Muscle layer of duodenum (tissue), 2 donors: ENCODE measurements around the gene SELENOS.
A peak's percentile ranks its signal among the peaks of the same experiment; 100 is the strongest.

ENCODE experiments used
- H3K27ac ChIP-seq: one replicate; pipeline ENCODE4 v1.7.0; 2013; ENCODE audit warnings: mild to moderate bottlenecking, low read length
- H3K27me3 ChIP-seq: one replicate; pipeline ENCODE4 v1.7.0; 2013; ENCODE audit warnings: low read depth, mild to moderate bottlenecking, control low read depth, low read length
- H3K36me3 ChIP-seq, 2 donors: one replicate each; pipeline ENCODE4 v1.7.0; 2013; ENCODE audit warnings: low read length in 2 of 2, control low read depth in 1 of 2, mild to moderate bottlenecking in 1 of 2; ENCODE audit not compliant: insufficient read depth in 2 of 2, control insufficient read depth in 1 of 2
- H3K4me1 ChIP-seq, 2 donors: one replicate each; pipeline ENCODE4 v1.7.0; 2013; ENCODE audit warnings: low read length in 2 of 2, mild to moderate bottlenecking in 2 of 2, control low read depth in 1 of 2, moderate library complexity in 1 of 2; ENCODE audit not compliant: insufficient read depth in 2 of 2, control insufficient read depth in 1 of 2
- H3K4me3 ChIP-seq, 2 donors: one replicate each; pipeline ENCODE4 v1.7.0; 2013; ENCODE audit warnings: low read length in 2 of 2, low read depth in 1 of 2, mild to moderate bottlenecking in 1 of 2
- H3K9me3 ChIP-seq, 2 donors: one replicate each; pipeline ENCODE4 v1.7.0; 2013; ENCODE audit warnings: low read length in 2 of 2, control low read depth in 1 of 2, mild to moderate bottlenecking in 1 of 2; ENCODE audit not compliant: control insufficient read depth in 1 of 2
- donor health status: healthy.

Gene SELENOS, protein sequence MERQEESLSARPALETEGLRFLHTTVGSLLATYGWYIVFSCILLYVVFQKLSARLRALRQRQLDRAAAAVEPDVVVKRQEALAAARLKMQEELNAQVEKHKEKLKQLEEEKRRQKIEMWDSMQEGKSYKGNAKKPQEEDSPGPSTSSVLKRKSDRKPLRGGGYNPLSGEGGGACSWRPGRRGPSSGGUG

DNA sequence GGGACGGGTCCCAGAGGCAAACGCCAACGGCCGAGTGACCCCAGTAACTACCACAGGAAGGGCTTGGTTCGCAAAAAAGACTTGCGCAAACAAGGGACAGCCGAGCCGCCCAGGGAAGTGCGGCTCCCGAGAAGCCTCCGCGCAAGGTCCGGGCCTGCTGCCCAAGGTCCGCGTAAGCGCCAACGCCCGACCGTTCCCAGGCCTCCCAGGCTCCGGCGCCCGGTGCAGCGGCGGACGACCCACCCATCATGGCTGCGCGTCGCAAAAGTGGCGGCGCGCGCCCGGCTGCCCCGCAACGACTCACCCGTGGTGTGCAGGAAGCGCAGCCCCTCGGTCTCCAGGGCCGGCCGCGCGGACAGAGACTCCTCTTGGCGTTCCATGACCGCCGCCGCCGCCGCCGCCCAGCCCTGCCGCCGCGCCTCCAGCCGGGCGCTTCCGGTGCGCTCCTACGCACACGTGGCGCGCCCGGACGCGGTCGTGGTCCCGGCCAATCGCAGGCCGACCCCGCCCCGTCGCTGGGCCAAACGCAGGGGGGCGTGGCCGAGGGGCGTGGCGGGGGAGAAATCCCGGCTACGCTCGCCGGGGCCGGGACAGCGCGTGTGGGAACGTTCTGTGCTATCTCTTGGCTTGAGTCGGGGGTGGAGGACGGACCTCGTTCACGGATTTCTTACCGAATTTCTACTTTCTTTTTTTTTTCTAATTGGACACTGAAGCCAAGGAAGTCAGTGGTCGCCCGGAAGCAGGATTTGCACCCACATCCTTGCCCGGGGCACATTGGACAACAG lies at the start of gene SELENOS:
Gene SELENOS (minus strand): TSS at position 448 of the 785 bp plus-strand sequence. CDS start 68 bp downstream, at position 380.
- H3K36me3 ChIP-seq = peaks cover 48 to 57% of the 10 kb centered on the region in 2 donors

DNA sequence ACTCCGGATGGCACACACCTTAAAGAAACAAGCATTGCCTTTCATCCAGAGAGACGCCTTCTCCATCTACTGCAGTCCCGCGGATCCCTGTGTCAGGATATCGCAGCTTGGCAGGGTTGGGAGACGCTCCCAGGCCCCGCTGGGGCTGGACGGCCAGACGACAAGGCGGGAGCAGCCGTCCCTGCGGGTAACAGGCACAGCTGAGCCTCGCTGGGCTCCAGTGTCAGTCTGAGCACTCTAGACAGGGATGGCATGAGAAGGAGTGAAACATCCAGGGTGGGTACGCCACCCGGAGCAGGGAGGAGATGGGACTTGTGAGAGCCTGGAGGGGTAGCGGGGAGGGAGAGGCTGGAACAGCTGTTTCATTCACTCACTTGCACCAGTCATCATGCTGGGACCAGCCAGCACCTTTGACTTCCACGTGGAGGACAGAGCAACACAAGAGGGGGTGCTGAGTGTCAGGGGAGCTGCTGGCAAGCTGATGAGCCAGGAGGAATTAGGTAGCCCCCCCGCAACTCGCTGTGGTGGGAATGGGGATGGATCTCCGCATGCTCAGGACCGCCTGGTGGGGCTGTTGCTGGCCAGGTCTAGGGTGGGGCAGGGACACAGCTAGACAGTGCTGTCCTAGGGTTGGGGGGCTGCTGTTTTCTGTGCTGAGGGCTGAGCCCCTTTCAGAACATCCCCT lies 49.3 kb upstream of the SELENOS start:
- Histone ChIP-seq H3K4me1 (no peaks in the 10 kb centered on the region), H3K27ac (no peak overlapping the region), H3K27me3 (no peaks in the 10 kb centered on the region), H3K9me3 (no peaks in the 10 kb centered on the region), H3K36me3 (no peaks in the 10 kb centered on the region), H3K4me3 (no peak overlapping the region)

More for the DNA sequence above, at the start of gene SELENOS:
- Histone ChIP-seq H3K27me3 (no peaks in the 10 kb centered on the region), H3K4me3 (peak within 1 kb of the TSS; percentile 73 to 87), H3K4me1 (peaks cover 0 to 19% of the 10 kb centered on the region in 2 donors), H3K9me3 (no peaks in the 10 kb centered on the region), H3K27ac (peak within 1 kb of the TSS; percentile 94)

- Histone ChIP-seq H3K4me3 (no peak overlapping the region), H3K9me3 (no peaks in the 10 kb centered on the region), H3K36me3 (no peaks in the 10 kb centered on the region), H3K4me1 (no peaks in the 10 kb centered on the region), H3K27ac (no peak overlapping the region), H3K27me3 (no peaks in the 10 kb centered on the region)
Observed at GRCh38 chr15:101326026-101326315, 48.7 kb upstream of the SELENOS start.

DNA sequence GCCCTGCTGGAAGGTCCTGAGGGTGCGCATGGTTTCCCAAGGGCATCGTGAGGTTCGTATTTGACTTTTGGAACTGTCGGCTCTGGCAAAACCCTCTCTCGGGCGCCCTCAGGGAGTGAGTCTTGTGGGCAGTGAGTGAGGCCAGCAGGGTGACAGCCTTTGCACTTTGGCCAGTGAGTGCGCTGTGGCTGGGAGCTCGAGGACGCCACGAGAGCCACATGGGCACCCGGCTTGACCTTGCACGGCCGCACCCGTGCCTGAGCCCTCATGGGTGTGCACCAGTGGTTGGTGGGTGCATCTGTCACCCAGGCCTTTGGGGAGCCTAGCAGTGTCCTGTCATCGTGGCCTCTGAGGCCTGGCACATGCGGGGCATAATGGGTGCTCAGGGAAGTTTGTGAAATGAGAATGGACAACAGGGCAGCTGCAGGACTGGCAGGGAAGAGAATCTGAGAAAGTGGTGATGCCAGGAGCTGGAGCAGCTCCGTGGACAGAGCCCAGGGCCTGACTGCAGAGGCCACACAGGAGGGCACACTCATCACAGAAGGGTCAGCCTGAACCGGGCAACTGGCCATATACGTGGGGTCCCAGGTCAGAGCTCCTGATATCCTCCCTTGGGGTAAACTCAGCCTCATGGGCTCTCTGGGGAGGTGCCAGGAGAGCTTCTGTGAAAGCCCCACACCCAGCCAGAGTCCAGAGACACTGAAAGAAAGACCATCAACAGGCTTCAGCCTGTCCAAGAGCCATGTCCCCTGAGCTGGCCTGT lies 48.2 kb upstream of the SELENOS start:
- Histone ChIP-seq H3K36me3 (no peaks in the 10 kb centered on the region), H3K4me3 (no peak overlapping the region), H3K4me1 (no peaks in the 10 kb centered on the region), H3K9me3 (no peaks in the 10 kb centered on the region), H3K27me3 (no peaks in the 10 kb centered on the region), H3K27ac (no peak overlapping the region)

GRCh38 chr15:101324524-101325177 lies 47.4 kb upstream of the SELENOS start:
- no peaks in the 10 kb centered on the region for H3K36me3 ChIP-seq
- H3K4me1 ChIP-seq = no peaks in the 10 kb centered on the region
- no peak overlapping the region for H3K27ac ChIP-seq
- H3K9me3 ChIP-seq = no peaks in the 10 kb centered on the region
- no peak overlapping the region for H3K4me3 ChIP-seq
- no peaks in the 10 kb centered on the region for H3K27me3 ChIP-seq

DNA sequence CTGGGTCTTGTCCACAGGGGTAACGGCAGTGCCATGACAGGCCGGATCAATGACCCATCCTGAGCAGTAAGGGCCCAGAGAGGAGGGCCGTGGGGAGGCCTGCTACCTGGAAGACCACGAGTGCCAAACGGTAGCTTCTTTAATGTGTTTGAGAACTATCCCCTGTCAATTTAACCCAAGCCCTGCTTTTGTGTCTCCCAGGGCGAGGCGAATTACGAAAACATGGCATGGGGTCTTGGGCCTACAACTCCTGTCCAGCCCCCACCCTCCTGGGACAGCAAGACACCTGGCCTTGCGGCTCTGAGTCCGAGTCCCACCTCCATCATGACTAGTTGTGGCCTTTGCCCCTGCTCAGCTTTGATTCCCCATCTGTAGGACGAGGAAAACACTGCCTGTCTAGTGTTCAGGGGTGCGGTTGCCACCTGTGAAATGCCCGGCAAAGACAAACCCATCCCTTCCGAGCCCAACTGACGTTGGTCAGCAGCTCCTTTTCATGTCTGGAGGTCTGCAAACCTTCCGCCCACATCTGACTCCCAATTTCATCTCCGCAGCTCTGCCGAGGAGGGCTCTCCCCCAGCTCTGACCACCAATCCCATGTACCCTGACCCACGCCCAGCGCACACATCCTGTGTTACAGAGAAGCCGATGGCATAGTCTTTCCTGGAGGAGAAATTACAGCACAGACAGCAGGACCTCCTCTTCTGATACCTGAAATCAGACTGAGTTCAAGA lies 46.7 kb upstream of the SELENOS start:
- Histone ChIP-seq H3K4me1 (no peaks in the 10 kb centered on the region), H3K9me3 (no peaks in the 10 kb centered on the region), H3K27me3 (no peaks in the 10 kb centered on the region), H3K27ac (no peak overlapping the region), H3K36me3 (no peaks in the 10 kb centered on the region), H3K4me3 (no peak overlapping the region)

DNA sequence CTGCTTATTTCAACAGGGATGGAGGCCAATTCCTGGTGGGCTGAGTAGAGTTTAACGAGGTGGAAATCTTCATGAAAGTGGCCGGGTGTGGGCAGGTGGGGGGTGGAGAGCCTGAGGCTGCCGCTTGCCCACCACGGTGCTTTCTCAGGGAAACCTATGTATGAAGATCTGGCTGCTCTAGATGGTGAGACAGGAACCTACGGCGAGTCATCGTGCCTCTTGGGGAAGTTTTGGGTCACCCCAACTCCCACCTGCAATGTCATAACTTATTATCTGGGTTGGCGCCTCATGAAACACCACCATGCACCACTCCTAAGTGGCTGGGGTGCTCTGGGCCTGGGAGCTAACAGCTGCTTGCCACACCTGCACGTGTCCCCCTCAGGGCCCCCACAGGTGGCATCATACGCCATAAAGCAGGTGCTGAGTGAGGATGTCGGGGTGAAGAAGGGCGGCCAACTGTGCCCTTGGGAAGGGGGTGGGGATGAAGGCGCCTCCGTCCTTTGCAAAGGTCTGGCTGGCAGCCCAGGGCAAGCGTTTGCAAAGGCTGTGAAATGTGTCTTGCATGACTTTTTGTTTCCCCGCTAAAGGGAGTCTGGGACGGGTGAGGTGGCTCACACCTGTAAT lies 45.7 kb upstream of the SELENOS start:
- no peaks in the 10 kb centered on the region for H3K27me3 ChIP-seq

GRCh38 chr15:101322016-101322695 lies 44.9 kb upstream of the SELENOS start:
- Histone ChIP-seq H3K27me3 (no peaks in the 10 kb centered on the region), H3K9me3 (no peaks in the 10 kb centered on the region), H3K4me1 (no peaks in the 10 kb centered on the region), H3K36me3 (no peaks in the 10 kb centered on the region), H3K4me3 (no peak overlapping the region), H3K27ac (no peak overlapping the region)

More for the DNA sequence above, 45.7 kb upstream of the SELENOS start:
- H3K36me3 ChIP-seq = no peaks in the 10 kb centered on the region
- no peaks in the 10 kb centered on the region for H3K4me1 ChIP-seq
- H3K9me3 ChIP-seq = no peaks in the 10 kb centered on the region
- H3K27ac ChIP-seq = no peak overlapping the region
- no peak overlapping the region for H3K4me3 ChIP-seq

DNA sequence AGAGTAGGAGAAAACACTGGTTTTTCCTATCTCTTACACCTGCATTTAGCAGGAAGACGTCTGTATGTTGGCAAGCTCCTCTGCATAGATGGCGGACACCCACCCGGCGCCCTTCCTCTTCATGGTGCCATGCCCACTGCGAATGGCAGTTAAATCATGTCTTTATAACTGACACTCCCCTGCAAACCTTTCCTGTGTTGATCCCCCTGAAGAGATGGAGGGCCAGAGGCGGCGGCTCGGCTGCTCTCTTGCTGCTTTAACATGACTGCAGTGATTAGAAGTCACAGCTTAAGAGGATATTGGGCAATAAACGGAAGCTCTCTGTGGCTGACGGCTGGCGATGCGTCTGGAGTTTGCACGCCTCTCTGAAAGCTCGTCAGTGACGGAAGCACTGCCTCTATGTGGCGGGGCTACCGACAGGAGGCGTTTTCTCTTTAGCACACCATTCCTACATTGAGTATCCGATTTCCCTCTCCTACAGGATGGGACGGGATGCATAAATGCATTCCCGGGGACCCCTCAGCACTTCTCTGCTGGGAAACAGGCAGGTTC lies 43.3 kb upstream of the SELENOS start:
- Histone ChIP-seq H3K4me3 (peak overlapping the region in 1 of 2 donors; percentile 16), H3K27ac (no peak overlapping the region), H3K9me3 (no peaks in the 10 kb centered on the region), H3K4me1 (no peaks in the 10 kb centered on the region), H3K27me3 (no peaks in the 10 kb centered on the region), H3K36me3 (no peaks in the 10 kb centered on the region)
